Panc1 (cell line): Measurements from ENCODE around the gene ORM1. TPM values are rescaled to one million over a fixed set of nuclear protein-coding genes. Genes with fewer than 3 reads are reported as not detected.

Source experiments
- ATAC-seq: fragments of 200-7000 bp; cut with Tn5 transposase; 2 replicates; pipeline ENCODE4 v1.9.1; 2020; ENCODE audit warnings: mild to moderate bottlenecking, moderate library complexity
- BruUV-seq: library from RNA; stranded (reverse); fragments of 400-500 nt; replicated peaks from 2 replicates; lab custom pipeline; 2021; lab: Mats Ljungman, UMichigan
- CTCF ChIA-PET: fragments of 300-600 bp; sonication (Branson Sonifier 250); formaldehyde crosslinking; loops from one replicate; lab custom pipeline; 2022; ENCODE audit warnings: antibody characterized with exemption; lab: Charles Lee
- POLR2A ChIA-PET: fragments of 300-600 bp; sonication (Branson Sonifier 250); formaldehyde crosslinking; loops from one replicate; lab custom pipeline; 2022; ENCODE audit warnings: antibody characterized with exemption; lab: Charles Lee
- DNase-seq: peaks from one replicate; pipeline ENCODE4 v3.0.0-alpha.2; 2010; ENCODE audit warnings: low read depth, low spot score
- H3K27ac ChIP-seq: 2 replicates; pipeline ENCODE4 v1.5.1; 2011; ENCODE audit warnings: mild to moderate bottlenecking, low read length, inconsistent platforms
- H3K27me3 ChIP-seq: fragments of 200-500 bp; sonication (Bioruptor generic); 2 replicates; pipeline ENCODE4 v1.6.0; 2014; ENCODE audit warnings: low read length, inconsistent platforms; ENCODE audit not compliant: control insufficient read depth, insufficient read depth
- H3K36me3 ChIP-seq: fragments of 200-500 bp; sonication (Bioruptor generic); 2 replicates; pipeline ENCODE4 v1.5.1; 2014; ENCODE audit warnings: inconsistent platforms, mild to moderate bottlenecking, low read length, moderate library complexity; ENCODE audit not compliant: control insufficient read depth, insufficient read depth
- H3K4me1 ChIP-seq: 2 replicates; pipeline ENCODE4 v1.5.1; 2011; ENCODE audit warnings: inconsistent platforms, mild to moderate bottlenecking, low read length, moderate library complexity; ENCODE audit not compliant: control insufficient read depth, insufficient read depth
- H3K4me3 ChIP-seq, 2 experiments: 2 replicates each; pipeline ENCODE4 v1.5.1; 2011 to 2012; ENCODE audit warnings: low read depth in 2 of 2, low read length in 2 of 2, mild to moderate bottlenecking in 2 of 2, inconsistent platforms in 1 of 2, moderate library complexity in 1 of 2
- H3K9me3 ChIP-seq: fragments of 200-500 bp; sonication (Bioruptor generic); 2 replicates; pipeline ENCODE4 v1.5.1; 2014; ENCODE audit warnings: low read depth, mild to moderate bottlenecking, inconsistent platforms, low read length, moderate library complexity; ENCODE audit not compliant: control insufficient read depth, insufficient read depth
- POLR2AphosphoS5 ChIP-seq: IDR thresholded peaks from 2 replicates; pipeline ENCODE4 v1.6.1; 2012; ENCODE audit warnings: mild to moderate bottlenecking, low read depth, low read length, moderate library complexity
- SIN3A ChIP-seq: IDR thresholded peaks from 2 replicates; pipeline ENCODE4 v1.6.1; 2012; ENCODE audit warnings: low read depth, mild to moderate bottlenecking, low read length, moderate library complexity, borderline replicate concordance; ENCODE audit not compliant: insufficient read depth
- TCF7L2 ChIP-seq: IDR thresholded peaks from 2 replicates; pipeline ENCODE4 v1.6.1; 2011; ENCODE audit warnings: mild to moderate bottlenecking, low read depth, low read length, inconsistent platforms
- in situ Hi-C: cut with HindIII; loops from 2 replicates; pipeline ENCODE4 v1.10.0; 2016; ENCODE audit warnings: low sequenced_read_pairs, low pct_unique_long_range_greater_than_20kb
- intact Hi-C: fragments of 100-400 bp; cut with micrococcal nuclease; formaldehyde crosslinking; loops from one replicate; pipeline ENCODE4 v1.10.0; 2022; ENCODE audit not compliant: unreplicated experiment
- total RNA-seq: library from RNA; stranded (reverse); gene quantifications from one replicate; pipeline ENCODE4 v1.2.1, GENCODE V29; 2021; ENCODE audit not compliant: unreplicated experiment
- TF ChIP-seq, protein P1 (sequence below), 2 experiments: IDR thresholded peaks; 2 replicates each; pipeline ENCODE4 v1.6.1; 2011 to 2012; ENCODE audit warnings: low read depth in 2 of 2, control low read depth in 1 of 2, low read length in 1 of 2, mild to moderate bottlenecking in 1 of 2, moderate library complexity in 1 of 2; ENCODE audit not compliant: insufficient read depth in 1 of 2
- TF ChIP-seq, protein P2 (sequence below): fragments of 450-650 bp; IDR thresholded peaks from 2 replicates; pipeline ENCODE4 v1.5.1; 2017; ENCODE audit warnings: mild to moderate bottlenecking

Gene ORM1
- total RNA-seq, 1 experiment from 2014 or later, result 3.5 TPM

DNA sequence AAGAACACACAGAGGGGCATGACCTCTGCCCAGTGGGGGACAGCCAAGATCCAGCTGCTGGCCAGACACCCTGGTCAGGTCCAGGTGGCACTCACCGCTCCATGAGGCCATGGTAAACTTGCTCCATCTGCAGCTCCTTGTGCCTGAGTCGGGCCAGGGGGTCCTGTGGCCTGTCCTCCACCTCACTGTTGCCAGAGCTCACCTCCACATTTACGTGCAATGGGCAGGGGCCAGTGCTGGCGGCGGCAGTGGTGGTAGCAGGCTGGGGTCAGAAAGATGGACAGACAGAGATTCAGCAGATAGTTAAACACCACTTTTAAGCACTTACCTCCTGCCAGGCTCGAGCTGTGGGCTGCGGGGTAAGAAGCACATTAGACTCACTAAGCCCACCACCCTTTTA lies 36.9 kb downstream of the ORM1 start:
- no peak for TF ChIP-seq TCF7L2
- TF ChIP-seq, protein P1, sequence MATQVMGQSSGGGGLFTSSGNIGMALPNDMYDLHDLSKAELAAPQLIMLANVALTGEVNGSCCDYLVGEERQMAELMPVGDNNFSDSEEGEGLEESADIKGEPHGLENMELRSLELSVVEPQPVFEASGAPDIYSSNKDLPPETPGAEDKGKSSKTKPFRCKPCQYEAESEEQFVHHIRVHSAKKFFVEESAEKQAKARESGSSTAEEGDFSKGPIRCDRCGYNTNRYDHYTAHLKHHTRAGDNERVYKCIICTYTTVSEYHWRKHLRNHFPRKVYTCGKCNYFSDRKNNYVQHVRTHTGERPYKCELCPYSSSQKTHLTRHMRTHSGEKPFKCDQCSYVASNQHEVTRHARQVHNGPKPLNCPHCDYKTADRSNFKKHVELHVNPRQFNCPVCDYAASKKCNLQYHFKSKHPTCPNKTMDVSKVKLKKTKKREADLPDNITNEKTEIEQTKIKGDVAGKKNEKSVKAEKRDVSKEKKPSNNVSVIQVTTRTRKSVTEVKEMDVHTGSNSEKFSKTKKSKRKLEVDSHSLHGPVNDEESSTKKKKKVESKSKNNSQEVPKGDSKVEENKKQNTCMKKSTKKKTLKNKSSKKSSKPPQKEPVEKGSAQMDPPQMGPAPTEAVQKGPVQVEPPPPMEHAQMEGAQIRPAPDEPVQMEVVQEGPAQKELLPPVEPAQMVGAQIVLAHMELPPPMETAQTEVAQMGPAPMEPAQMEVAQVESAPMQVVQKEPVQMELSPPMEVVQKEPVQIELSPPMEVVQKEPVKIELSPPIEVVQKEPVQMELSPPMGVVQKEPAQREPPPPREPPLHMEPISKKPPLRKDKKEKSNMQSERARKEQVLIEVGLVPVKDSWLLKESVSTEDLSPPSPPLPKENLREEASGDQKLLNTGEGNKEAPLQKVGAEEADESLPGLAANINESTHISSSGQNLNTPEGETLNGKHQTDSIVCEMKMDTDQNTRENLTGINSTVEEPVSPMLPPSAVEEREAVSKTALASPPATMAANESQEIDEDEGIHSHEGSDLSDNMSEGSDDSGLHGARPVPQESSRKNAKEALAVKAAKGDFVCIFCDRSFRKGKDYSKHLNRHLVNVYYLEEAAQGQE (IDR thresholded peaks at IDR 0.05; ENCODE audit: insufficient read depth in 1 of 2, low read depth in 2 of 2, low read length in 1 of 2), result no peak
- TF ChIP-seq, protein P2, sequence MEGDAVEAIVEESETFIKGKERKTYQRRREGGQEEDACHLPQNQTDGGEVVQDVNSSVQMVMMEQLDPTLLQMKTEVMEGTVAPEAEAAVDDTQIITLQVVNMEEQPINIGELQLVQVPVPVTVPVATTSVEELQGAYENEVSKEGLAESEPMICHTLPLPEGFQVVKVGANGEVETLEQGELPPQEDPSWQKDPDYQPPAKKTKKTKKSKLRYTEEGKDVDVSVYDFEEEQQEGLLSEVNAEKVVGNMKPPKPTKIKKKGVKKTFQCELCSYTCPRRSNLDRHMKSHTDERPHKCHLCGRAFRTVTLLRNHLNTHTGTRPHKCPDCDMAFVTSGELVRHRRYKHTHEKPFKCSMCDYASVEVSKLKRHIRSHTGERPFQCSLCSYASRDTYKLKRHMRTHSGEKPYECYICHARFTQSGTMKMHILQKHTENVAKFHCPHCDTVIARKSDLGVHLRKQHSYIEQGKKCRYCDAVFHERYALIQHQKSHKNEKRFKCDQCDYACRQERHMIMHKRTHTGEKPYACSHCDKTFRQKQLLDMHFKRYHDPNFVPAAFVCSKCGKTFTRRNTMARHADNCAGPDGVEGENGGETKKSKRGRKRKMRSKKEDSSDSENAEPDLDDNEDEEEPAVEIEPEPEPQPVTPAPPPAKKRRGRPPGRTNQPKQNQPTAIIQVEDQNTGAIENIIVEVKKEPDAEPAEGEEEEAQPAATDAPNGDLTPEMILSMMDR, result no peak
- no peak for TF ChIP-seq SIN3A
- TF ChIP-seq POLR2AphosphoS5, result no peak
- POLR2A ChIA-PET, result no interaction called here
- intact Hi-C loops, result no loop called here
- no TSS peak for BruUV-seq
- in situ Hi-C loops, result no loop called here
- ATAC-seq (no peak), DNase-seq (no peak)
- H3K9me3 ChIP-seq, result no peaks in the 10 kb centered on the region
- no peaks in the 10 kb centered on the region for H3K4me1 ChIP-seq
- CTCF ChIA-PET, result no interaction called here
- H3K36me3 ChIP-seq, result no peaks in the 10 kb centered on the region
- no peaks in the 10 kb centered on the region for H3K27me3 ChIP-seq
- no peak overlapping the region for H3K4me3 ChIP-seq
- no peak overlapping the region for H3K27ac ChIP-seq

DNA sequence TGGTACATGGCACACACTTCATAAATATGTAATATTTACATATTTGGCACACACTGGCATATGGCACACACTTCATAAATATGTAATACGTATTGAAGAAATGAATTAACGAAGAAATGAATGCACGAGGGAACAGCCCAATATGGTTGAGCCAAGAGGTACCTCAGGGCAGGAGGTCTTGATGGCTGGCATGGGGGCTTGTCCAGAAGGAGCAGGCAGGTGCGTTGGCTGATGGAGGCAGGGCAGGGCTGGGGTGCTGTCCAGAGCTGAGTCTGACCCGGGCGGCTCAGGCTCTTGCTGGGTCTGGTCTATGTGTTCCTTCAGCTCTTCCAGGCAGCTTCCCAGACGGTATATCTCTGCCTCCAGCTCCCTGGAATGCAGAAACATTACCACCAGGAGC lies 38.6 kb downstream of the ORM1 start:
- Histone ChIP-seq H3K36me3 (no peaks in the 10 kb centered on the region), H3K4me1 (peaks cover 3% of the 10 kb centered on the region; the same call in 1 of the 2 replicates), H3K27ac (no peak overlapping the region), H3K9me3 (no peaks in the 10 kb centered on the region), H3K4me3 (no peak overlapping the region), H3K27me3 (no peaks in the 10 kb centered on the region)
- ATAC-seq (no peak), DNase-seq (no peak)
- ChIA-PET CTCF (no interaction called here), POLR2A (no interaction called here)
- BruUV-seq, result no TSS peak
- intact Hi-C loops (no loop called here), in situ Hi-C loops (no loop called here)
- TF ChIP-seq SIN3A, result no peak
- TF ChIP-seq TCF7L2, result no peak
- TF ChIP-seq, protein P1 (IDR thresholded peaks at IDR 0.05; ENCODE audit: insufficient read depth in 1 of 2, low read depth in 2 of 2, low read length in 1 of 2), result no peak
- TF ChIP-seq, protein P2, result no peak
- no peak for TF ChIP-seq POLR2AphosphoS5
